NCI-H2196 (cell line): ENCODE data around the gene METTL8.
"Not testable (repeated sequence)": the region's sequence is repeated elsewhere in the genome, so short reads cannot be mapped to it uniquely, and the experiment has no call there.

Source experiments
- DNase-seq: peaks from one replicate; lab custom pipeline; 2025; ENCODE audit not compliant: unreplicated experiment; lab: John Stamatoyannopoulos, UW

METTL8 gene

GRCh38 chr2:171402906-171403580, 30.7 kb downstream of the METTL8 start:
- DNase-seq: no peak

- DNase-seq: no peak
Measured at GRCh38 chr2:171401947-171402346, 31.8 kb downstream of the METTL8 start.

GRCh38 chr2:171400395-171400794, 33.4 kb downstream of the METTL8 start:
- no peak for DNase-seq

- DNase-seq: no peak
Measured at GRCh38 chr2:171399292-171399691, 34.5 kb downstream of the METTL8 start.

- no peak for DNase-seq
Measured at GRCh38 chr2:171394164-171394740, 39.5 kb downstream of the METTL8 start.

- DNase-seq: no peak
Measured at GRCh38 chr2:171393487-171393886, 40.3 kb downstream of the METTL8 start.

GRCh38 chr2:171391532-171391931, 42.3 kb downstream of the METTL8 start:
- no peak for DNase-seq

- DNase-seq: no peak
Measured at GRCh38 chr2:171390941-171391516, 42.8 kb downstream of the METTL8 start.

- no peak for DNase-seq
Measured at GRCh38 chr2:171389780-171390179, 44.0 kb downstream of the METTL8 start.

- no peak for DNase-seq
Measured at GRCh38 chr2:171389325-171389724, 44.5 kb downstream of the METTL8 start.

- DNase-seq: no peak
Measured at GRCh38 chr2:171387052-171387451, 46.7 kb downstream of the METTL8 start.

GRCh38 chr2:171386627-171387026, 47.2 kb downstream of the METTL8 start:
- no peak for DNase-seq

GRCh38 chr2:171383134-171383533, 50.7 kb downstream of the METTL8 start:
- DNase-seq: no peak

GRCh38 chr2:171382175-171382574, 51.6 kb downstream of the METTL8 start:
- DNase-seq: not testable (repeated sequence)

- DNase-seq: not testable (repeated sequence)
Measured at GRCh38 chr2:171377852-171378251, 55.9 kb downstream of the METTL8 start.

- no peak for DNase-seq
Measured at GRCh38 chr2:171367692-171368091, 66.1 kb downstream of the METTL8 start.

- DNase-seq: no peak
Measured at GRCh38 chr2:171365778-171366177, 68.0 kb downstream of the METTL8 start.

- DNase-seq: no peak
Measured at GRCh38 chr2:171365232-171365631, 68.6 kb downstream of the METTL8 start.

GRCh38 chr2:171362396-171362795, 71.4 kb downstream of the METTL8 start:
- DNase-seq: no peak

- DNase-seq: no peak
Measured at GRCh38 chr2:171360905-171361304, 72.9 kb downstream of the METTL8 start.

- not testable (repeated sequence) for DNase-seq
Measured at GRCh38 chr2:171353746-171354145, 80.0 kb downstream of the METTL8 start.

GRCh38 chr2:171348056-171348455, 85.7 kb downstream of the METTL8 start:
- no peak for DNase-seq
